MCF 10A (cell line): Measurements from ENCODE around the gene L2HGDH. TPM values are rescaled to one million over a fixed set of nuclear protein-coding genes. Genes with fewer than 3 reads are reported as not detected.

Source experiments
- BruUV-seq: library from RNA; stranded (reverse); fragments of 400-500 nt; replicated peaks from 2 replicates; lab custom pipeline; 2021; lab: Mats Ljungman, UMichigan
- CTCF ChIA-PET: fragments of 300-600 bp; sonication (Branson Sonifier 250); formaldehyde crosslinking; extraction: SDS; loops from one replicate; lab custom pipeline; 2021; ENCODE audit warnings: antibody characterized with exemption, inconsistent platforms; lab: Yijun Ruan, JAX
- POLR2A ChIA-PET: fragments of 300-600, 350-650 bp; sonication (Branson Sonifier 250); formaldehyde crosslinking; extraction: SDS; loops from one replicate; lab custom pipeline; 2020; ENCODE audit warnings: antibody characterized with exemption, inconsistent platforms; lab: Yijun Ruan, JAX
- DNase-seq: peaks from one replicate; pipeline ENCODE4 v3.0.0-alpha.2; 2018; ENCODE audit not compliant: unreplicated experiment
- H3K27ac Mint-ChIP-seq: one replicate; pipeline ENCODE4 v1.8.0; 2022; ENCODE audit warnings: mild to moderate bottlenecking, low read depth, mixed read lengths; ENCODE audit not compliant: unreplicated experiment
- H3K27me3 Mint-ChIP-seq: one replicate; pipeline ENCODE4 v1.8.0; 2022; ENCODE audit warnings: mixed read lengths; ENCODE audit not compliant: insufficient read depth, unreplicated experiment
- H3K36me3 Mint-ChIP-seq: one replicate; pipeline ENCODE4 v1.8.0; 2022; ENCODE audit warnings: mild to moderate bottlenecking, moderate library complexity, mixed read lengths; ENCODE audit not compliant: insufficient read depth, unreplicated experiment
- H3K4me1 Mint-ChIP-seq: one replicate; pipeline ENCODE4 v1.8.0; 2022; ENCODE audit warnings: mixed read lengths; ENCODE audit not compliant: insufficient read depth, unreplicated experiment
- H3K4me3 Mint-ChIP-seq: one replicate; pipeline ENCODE4 v1.8.0; 2022; ENCODE audit warnings: mild to moderate bottlenecking, moderate library complexity, mixed read lengths; ENCODE audit not compliant: unreplicated experiment
- H3K9me3 Mint-ChIP-seq: one replicate; pipeline ENCODE4 v1.8.0; 2022; ENCODE audit warnings: mixed read lengths; ENCODE audit not compliant: unreplicated experiment
- intact Hi-C: fragments of 100-400 bp; cut with micrococcal nuclease; formaldehyde crosslinking; loops from 2 replicates; pipeline ENCODE4 v1.14.1; 2022
- total RNA-seq: library from RNA; stranded (reverse); gene quantifications from 2 replicates; pipeline ENCODE4 v1.2.3, GENCODE V29; 2022
- TF ChIP-seq, protein P1 (sequence below): fragments of 200-600 bp; IDR thresholded peaks from one replicate; pipeline ENCODE4 v1.8.0; 2022; ENCODE audit warnings: antibody characterized with exemption, mild to moderate bottlenecking; ENCODE audit not compliant: unreplicated experiment

L2HGDH gene
- total RNA-seq, 1 experiment from 2014 or later: 7.9 TPM

DNA sequence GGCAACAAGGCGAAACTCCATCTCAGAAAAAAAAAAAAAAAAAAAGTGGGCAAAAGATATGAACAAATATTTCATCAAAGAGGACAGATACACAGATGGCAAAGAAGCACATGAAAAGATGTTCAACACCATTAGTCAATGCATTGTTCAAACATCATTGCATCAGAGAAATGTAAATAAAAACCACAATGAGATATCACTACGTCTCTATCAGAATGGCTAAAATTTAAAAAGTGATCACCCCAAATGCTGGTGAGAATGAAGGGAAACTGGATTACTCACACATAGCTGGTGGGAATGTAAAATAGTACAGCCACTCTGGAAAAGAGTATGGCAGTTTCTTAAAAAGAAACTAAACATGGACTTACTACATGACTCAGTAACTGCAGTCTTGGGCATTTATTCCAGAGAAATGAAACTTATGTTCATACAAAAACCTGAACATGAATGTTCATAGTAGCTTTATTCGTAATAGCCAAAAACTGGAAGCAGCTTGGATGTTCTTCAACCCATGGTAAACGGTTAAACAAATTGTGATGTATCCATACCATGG is 3.6 kb downstream of the L2HGDH start:
- no peaks in the 10 kb centered on the region for H3K27me3 Mint-ChIP-seq
- intact Hi-C loops: no loop called here
- TF ChIP-seq, protein P1, sequence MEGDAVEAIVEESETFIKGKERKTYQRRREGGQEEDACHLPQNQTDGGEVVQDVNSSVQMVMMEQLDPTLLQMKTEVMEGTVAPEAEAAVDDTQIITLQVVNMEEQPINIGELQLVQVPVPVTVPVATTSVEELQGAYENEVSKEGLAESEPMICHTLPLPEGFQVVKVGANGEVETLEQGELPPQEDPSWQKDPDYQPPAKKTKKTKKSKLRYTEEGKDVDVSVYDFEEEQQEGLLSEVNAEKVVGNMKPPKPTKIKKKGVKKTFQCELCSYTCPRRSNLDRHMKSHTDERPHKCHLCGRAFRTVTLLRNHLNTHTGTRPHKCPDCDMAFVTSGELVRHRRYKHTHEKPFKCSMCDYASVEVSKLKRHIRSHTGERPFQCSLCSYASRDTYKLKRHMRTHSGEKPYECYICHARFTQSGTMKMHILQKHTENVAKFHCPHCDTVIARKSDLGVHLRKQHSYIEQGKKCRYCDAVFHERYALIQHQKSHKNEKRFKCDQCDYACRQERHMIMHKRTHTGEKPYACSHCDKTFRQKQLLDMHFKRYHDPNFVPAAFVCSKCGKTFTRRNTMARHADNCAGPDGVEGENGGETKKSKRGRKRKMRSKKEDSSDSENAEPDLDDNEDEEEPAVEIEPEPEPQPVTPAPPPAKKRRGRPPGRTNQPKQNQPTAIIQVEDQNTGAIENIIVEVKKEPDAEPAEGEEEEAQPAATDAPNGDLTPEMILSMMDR: no peak
- H3K36me3 Mint-ChIP-seq: peaks cover 7% of the 10 kb centered on the region
- peaks cover 16% of the 10 kb centered on the region for H3K4me1 Mint-ChIP-seq
- ChIA-PET POLR2A (interaction anchor here (0.5 to 0.6 kb wide), 2 partner anchors 45 to 178 kb away, joined by 3 read pairs; no protein-coding TSS in a partner anchor), CTCF (interaction anchor here (1.1 kb wide), 1 partner anchor 232 kb away, joined by 3 read pairs; no protein-coding TSS in a partner anchor)
- H3K9me3 Mint-ChIP-seq: no peaks in the 10 kb centered on the region
- BruUV-seq: no TSS peak
- no peak for DNase-seq
- H3K27ac Mint-ChIP-seq: no peak overlapping the region
- H3K4me3 Mint-ChIP-seq: no peak overlapping the region

DNA sequence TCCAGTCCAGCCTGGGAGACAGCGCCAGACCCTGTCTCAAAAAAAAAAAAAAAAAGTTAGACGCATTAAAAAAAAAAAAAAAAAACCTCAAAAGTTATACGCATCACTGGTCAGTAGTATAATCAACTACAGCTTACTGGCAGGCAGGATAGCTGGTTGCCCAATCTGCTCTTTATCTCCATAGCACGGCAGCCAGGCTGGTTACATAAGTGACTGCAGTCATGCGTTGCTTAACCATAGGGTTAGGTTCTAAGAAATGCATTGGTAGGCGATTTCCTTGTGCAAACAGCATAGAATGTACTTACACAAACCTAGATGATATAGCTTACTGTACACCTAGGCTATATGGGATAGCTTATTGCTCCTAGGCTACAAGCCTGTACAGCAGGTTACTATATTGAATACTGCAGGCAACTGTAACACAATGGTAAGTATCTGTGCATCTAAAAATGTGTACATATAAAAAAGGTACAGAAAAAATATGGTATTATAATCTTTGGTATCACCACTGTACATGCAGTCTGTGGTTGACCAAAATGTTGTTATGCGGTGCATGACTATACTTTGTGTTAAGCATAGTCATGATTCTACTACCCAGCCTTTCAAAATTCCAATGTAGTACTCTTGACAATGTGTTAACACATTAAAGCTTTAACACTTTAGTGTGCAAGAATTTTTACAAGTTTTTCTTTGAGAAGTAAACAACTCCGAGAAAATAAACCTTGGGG is 8.1 kb downstream of the L2HGDH start:
- intact Hi-C loops: no loop called here
- Mint-ChIP-seq H3K4me1 (no peaks in the 10 kb centered on the region), H3K27ac (no peak overlapping the region), H3K27me3 (no peaks in the 10 kb centered on the region), H3K4me3 (no peak overlapping the region), H3K36me3 (peaks cover 20% of the 10 kb centered on the region), H3K9me3 (no peaks in the 10 kb centered on the region)
- TF ChIP-seq, protein P1: no peak
- ChIA-PET CTCF (interaction anchor here (0.6 to 1.7 kb wide), 5 partner anchors 8 to 459 kb away, joined by 3 to 7 read pairs (median 3); partner anchors contain the start of genes DMAC2L and L2HGDH), POLR2A (interaction anchor here (0.6 to 1.5 kb wide), 4 partner anchors 64 to 935 kb away, joined by 3 to 8 read pairs (median 3); partner anchors contain the start of gene SOS2)
- peak; percentile 81 for DNase-seq
- BruUV-seq: no TSS peak

DNA sequence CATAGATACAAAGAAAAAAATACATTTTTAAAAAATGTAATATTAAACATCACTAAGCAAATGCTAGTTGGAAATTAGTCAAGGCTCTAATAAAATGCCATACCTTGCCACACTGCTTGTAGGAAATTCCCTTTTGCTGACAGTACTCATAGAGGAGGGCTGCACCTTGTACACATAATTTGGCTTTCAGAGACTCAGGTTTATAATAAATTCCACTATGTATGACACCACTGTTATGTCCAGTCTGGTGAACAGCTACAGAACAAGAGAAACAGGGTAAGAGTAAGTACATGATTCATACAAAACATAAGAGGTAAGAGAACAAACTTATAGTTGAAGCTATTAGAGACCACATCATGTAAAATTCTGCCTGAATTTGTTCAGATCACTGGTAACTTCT is 10.1 kb downstream of the L2HGDH start:
- no TSS peak for BruUV-seq
- DNase-seq: no peak
- POLR2A ChIA-PET: no interaction called here

DNA sequence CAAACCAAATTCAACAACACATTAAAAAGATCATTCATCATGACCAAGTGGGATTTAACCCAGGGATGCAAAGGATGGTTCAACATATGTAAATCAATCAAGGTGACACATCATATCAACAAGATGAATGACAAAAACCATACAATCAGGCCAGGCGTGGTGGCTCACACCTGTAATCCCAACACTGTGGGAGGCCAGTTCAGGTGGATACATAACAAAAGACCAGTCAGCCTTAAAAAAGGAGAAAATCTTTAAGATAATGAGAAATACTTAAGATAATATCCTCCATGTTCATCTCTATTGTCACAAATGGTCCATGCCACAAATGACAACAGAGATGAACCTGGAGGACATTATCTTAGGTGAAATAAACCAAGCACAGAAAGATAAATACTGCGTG is 12.4 kb downstream of the L2HGDH start:
- no TSS peak for BruUV-seq
- no peaks in the 10 kb centered on the region for H3K27me3 Mint-ChIP-seq
- H3K36me3 Mint-ChIP-seq: peaks cover 24% of the 10 kb centered on the region
- CTCF ChIA-PET: no interaction called here
- H3K27ac Mint-ChIP-seq: no peak overlapping the region
- H3K4me1 Mint-ChIP-seq: no peaks in the 10 kb centered on the region
- POLR2A ChIA-PET: no interaction called here
- DNase-seq: no peak
- no peaks in the 10 kb centered on the region for H3K9me3 Mint-ChIP-seq
- intact Hi-C loops: no loop called here
- TF ChIP-seq, protein P1: no peak
- H3K4me3 Mint-ChIP-seq: no peak overlapping the region

More for the DNA sequence above, 10.1 kb downstream of the L2HGDH start:
- H3K9me3 Mint-ChIP-seq: no peaks in the 10 kb centered on the region
- intact Hi-C loops: no loop called here
- peaks cover 17% of the 10 kb centered on the region for H3K36me3 Mint-ChIP-seq
- no peak overlapping the region for H3K4me3 Mint-ChIP-seq
- no peak overlapping the region for H3K27ac Mint-ChIP-seq
- no peaks in the 10 kb centered on the region for H3K4me1 Mint-ChIP-seq
- TF ChIP-seq, protein P1: no peak
- CTCF ChIA-PET: interaction anchor here (1.7 kb wide), 1 partner anchor 10 kb away, joined by 7 read pairs; the partner anchor contains the start of genes DMAC2L and L2HGDH
- H3K27me3 Mint-ChIP-seq: no peaks in the 10 kb centered on the region
